ENCODE data around the gene SPATA31A6.
"Not testable (repeated sequence)": the region's sequence is repeated elsewhere in the genome, so short reads cannot be mapped to it uniquely, and the experiment has no call there.

SPATA31A6 gene

GRCh38 chr9:42183359-42183758, at the start of gene SPATA31A6:
SPATA31A6 (plus strand) TSS chr9:42183659; CDS start chr9:42183688, 29 bp downstream.
- not testable (repeated sequence) for DNase-seq

- DNase-seq: peak; percentile 3 to 13
Observed at GRCh38 chr9:42160299-42160698, 23.2 kb upstream of the SPATA31A6 start.

GRCh38 chr9:42219861-42220260, 36.4 kb downstream of the SPATA31A6 start:
- DNase-seq: not testable (repeated sequence)

GRCh38 chr9:42223230-42223629, 39.8 kb downstream of the SPATA31A6 start:
- DNase-seq: not testable (repeated sequence)

- DNase-seq: not testable (repeated sequence)
Observed at GRCh38 chr9:42233031-42233430, 49.6 kb downstream of the SPATA31A6 start.

GRCh38 chr9:42234610-42235009, 51.2 kb downstream of the SPATA31A6 start:
- not testable (repeated sequence) for DNase-seq

GRCh38 chr9:42235352-42235991, 52.0 kb downstream of the SPATA31A6 start:
- DNase-seq: not testable (repeated sequence)

- not testable (repeated sequence) for DNase-seq
Observed at GRCh38 chr9:42236097-42236496, 52.6 kb downstream of the SPATA31A6 start.

- DNase-seq: not testable (repeated sequence)
Observed at GRCh38 chr9:42237381-42237780, 53.9 kb downstream of the SPATA31A6 start.

GRCh38 chr9:42238862-42239261, 55.4 kb downstream of the SPATA31A6 start:
- not testable (repeated sequence) for DNase-seq
